Measurements from ENCODE around the gene PIGW. TPM values are rescaled to one million over a fixed set of nuclear protein-coding genes. Genes with fewer than 3 reads are reported as not detected.

Gene PIGW
- polyA plus RNA-seq, 2 of the 4 experiments (the other 2 are of a cell fraction), result 30.0 to 32.3 TPM

DNA sequence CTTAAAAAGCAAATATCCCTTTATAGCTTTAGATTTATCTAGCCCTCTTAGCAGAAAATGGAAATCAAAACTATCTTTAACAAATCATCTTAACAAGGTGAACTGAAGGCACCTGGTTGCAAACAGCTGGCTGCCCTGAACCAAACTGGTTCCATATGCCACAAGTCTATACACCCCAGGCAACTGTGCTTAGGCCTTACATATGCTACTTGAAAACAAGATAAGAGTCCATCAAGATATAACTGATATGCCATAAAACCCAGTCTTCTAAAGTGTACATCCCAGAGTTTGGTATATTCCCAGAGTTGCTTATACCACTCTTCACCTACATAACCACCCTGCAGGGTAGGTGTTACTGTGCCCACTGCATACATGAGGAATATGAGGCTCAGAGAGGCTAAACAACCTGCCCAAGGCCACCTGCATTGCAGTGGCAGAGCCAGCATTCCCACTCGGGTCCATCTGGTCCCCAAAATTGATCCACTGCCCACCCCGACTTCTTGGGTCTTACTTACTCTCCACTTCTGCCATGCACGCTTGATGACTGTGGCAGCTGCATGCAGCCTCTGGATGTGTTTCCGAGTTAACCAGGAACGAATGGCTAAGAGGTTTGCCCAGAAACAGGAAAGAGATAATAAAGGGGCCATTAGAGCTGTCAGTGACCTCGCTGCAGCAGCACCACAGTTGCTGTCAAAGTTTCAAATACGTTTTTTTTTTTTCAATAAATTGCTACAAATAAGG is 36.1 kb upstream of the PIGW start:
- FAIRE-seq (no peak), DNase-seq (ENCODE audit: low read depth in 1 of 2, low spot score in 1 of 2) (no peak), ATAC-seq (no peak)
- 81% methylated on average over 7 of the region's 7 CpGs for WGBS (ENCODE audit: missing lambda C conversion rate)
- Histone ChIP-seq H3K4me1 (no peaks in the 10 kb centered on the region; the same call in 2 of the 3 replicates), H3K4me2 (no peak overlapping the region), H3K9me3 (no peaks in the 10 kb centered on the region), H3K4me3 (no peak overlapping the region), H3K27ac (no peak overlapping the region)
- CTCF ChIA-PET, result interaction anchor here (1.2 to 2.2 kb wide), 5 partner anchors 10 to 530 kb away, joined by 4 to 16 read pairs (median 4); partner anchors contain the start of genes MYO19 and PIGW
- TF ChIP-seq, protein P1, sequence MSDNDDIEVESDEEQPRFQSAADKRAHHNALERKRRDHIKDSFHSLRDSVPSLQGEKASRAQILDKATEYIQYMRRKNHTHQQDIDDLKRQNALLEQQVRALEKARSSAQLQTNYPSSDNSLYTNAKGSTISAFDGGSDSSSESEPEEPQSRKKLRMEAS (IDR thresholded peaks at IDR 0.05), result no peak
- TF ChIP-seq POLR2AphosphoS2 (conservative IDR thresholded peaks at IDR 0.05; ENCODE audit: low read length) (no peak), REST (IDR thresholded peaks at IDR 0.05) (no peak), EHMT2 (IDR thresholded peaks at IDR 0.05; ENCODE audit: low read depth) (no peak), RFX5 (IDR thresholded peaks at IDR 0.05) (no peak), NR3C1 (IDR thresholded peaks at IDR 0.05) (no peak), BHLHE40 (IDR thresholded peaks at IDR 0.05; ENCODE audit: low read depth, low read length) (no peak), HDAC2 (IDR thresholded peaks at IDR 0.05) (no peak), KDM1A (IDR thresholded peaks at IDR 0.05; ENCODE audit: low read depth) (no peak), ESRRA (IDR thresholded peaks at IDR 0.05; ENCODE audit: borderline replicate concordance, low read length) (no peak), SMC3 (IDR thresholded peaks at IDR 0.05) (no peak), POLR2A (IDR thresholded peaks at IDR 0.05; ENCODE audit: low read length) (no peak)
- TF ChIP-seq, protein P2, sequence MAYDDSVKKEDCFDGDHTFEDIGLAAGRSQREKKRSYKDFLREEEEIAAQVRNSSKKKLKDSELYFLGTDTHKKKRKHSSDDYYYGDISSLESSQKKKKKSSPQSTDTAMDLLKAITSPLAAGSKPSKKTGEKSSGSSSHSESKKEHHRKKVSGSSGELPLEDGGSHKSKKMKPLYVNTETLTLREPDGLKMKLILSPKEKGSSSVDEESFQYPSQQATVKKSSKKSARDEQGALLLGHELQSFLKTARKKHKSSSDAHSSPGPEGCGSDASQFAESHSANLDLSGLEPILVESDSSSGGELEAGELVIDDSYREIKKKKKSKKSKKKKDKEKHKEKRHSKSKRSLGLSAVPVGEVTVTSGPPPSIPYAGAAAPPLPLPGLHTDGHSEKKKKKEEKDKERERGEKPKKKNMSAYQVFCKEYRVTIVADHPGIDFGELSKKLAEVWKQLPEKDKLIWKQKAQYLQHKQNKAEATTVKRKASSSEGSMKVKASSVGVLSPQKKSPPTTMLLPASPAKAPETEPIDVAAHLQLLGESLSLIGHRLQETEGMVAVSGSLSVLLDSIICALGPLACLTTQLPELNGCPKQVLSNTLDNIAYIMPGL (CRISPR knock-in tag; IDR thresholded peaks at IDR 0.05; ENCODE audit: borderline replicate concordance), result no peak
- TF ChIP-seq, protein P3, sequence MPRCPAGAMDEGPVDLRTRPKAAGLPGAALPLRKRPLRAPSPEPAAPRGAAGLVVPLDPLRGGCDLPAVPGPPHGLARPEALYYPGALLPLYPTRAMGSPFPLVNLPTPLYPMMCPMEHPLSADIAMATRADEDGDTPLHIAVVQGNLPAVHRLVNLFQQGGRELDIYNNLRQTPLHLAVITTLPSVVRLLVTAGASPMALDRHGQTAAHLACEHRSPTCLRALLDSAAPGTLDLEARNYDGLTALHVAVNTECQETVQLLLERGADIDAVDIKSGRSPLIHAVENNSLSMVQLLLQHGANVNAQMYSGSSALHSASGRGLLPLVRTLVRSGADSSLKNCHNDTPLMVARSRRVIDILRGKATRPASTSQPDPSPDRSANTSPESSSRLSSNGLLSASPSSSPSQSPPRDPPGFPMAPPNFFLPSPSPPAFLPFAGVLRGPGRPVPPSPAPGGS (IDR thresholded peaks at IDR 0.05), result no peak
- POLR2A ChIA-PET, result interaction anchor here (1.1 kb wide), 1 partner anchor 13 kb away, joined by 3 read pairs; no protein-coding TSS in a partner anchor

DNA sequence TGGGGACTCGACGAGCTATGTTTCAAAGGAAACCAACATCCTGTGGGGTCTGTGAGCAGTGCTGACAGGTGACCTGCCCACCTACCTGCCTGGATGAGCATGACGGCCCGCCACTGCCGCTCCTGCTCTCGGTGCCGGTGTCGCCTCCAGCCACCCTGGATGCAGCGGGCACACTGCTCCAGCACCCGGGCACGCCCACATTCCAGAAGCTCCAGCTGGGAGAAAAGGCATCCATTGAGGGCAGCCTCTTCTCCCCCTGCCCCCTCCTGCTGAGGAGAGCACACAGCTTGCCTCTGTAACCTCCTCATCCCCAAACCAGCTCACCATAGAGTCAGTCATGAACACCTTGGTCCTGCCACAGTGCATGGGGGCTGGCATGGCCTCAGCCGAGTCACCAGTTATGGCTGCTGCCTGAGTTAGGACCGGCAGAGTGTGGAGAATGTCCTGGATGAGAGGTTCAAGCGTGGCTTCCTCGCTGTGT is 34.0 kb upstream of the PIGW start:
- Histone ChIP-seq H3K4me3 (no peak overlapping the region), H3K27ac (no peak overlapping the region), H3K4me1 (no peaks in the 10 kb centered on the region; the same call in 2 of the 3 replicates), H3K9me3 (no peaks in the 10 kb centered on the region), H3K4me2 (no peak overlapping the region)
- no peak for TF ChIP-seq POLR2A (IDR thresholded peaks at IDR 0.05; ENCODE audit: low read length)
- TF ChIP-seq RARB (CRISPR knock-in tag; IDR thresholded peaks at IDR 0.05), result no peak
- ChIA-PET POLR2A (interaction anchor here (0.7 to 1.1 kb wide), 2 partner anchors 27 to 45 kb away, joined by 3 to 4 read pairs; no protein-coding TSS in a partner anchor), CTCF (interaction anchor here (1.0 to 2.2 kb wide), 4 partner anchors 8 to 33 kb away, joined by 3 to 6 read pairs (median 4); partner anchors contain the start of genes MYO19, PIGW and ZNHIT3)
- 94% methylated on average over 14 of the region's 15 CpGs for WGBS (ENCODE audit: missing lambda C conversion rate)
- no peak for FAIRE-seq
- DNase-seq (ENCODE audit: low read depth in 1 of 2, low spot score in 1 of 2), result no peak
- ATAC-seq, result peak; percentile 8 to 10; a peak in 3 of 6 replicates

Measured in A549 (cell line).